Endodermal cell (in vitro differentiated cells): ENCODE results near the gene TMEM132A. TPM values are rescaled to one million over a fixed set of nuclear protein-coding genes. Genes with fewer than 3 reads are reported as not detected.
"Not testable (repeated sequence)": the region's sequence is repeated elsewhere in the genome, so short reads cannot be mapped to it uniquely, and the experiment has no call there.

ENCODE experiments used
- DNase-seq: peaks from one replicate; pipeline ENCODE4 v3.0.0-alpha.2; 2017
- H3K27ac ChIP-seq: 2 replicates; pipeline ENCODE4 v1.5.1; 2013; ENCODE audit warnings: mild to moderate bottlenecking, low read depth, low read length, moderate library complexity
- H3K27me3 ChIP-seq: 2 replicates; pipeline ENCODE4 v1.6.1; 2013; ENCODE audit warnings: mild to moderate bottlenecking, low read length, moderate library complexity; ENCODE audit not compliant: insufficient read depth, control insufficient read depth, poor library complexity, severe bottlenecking
- H3K36me3 ChIP-seq: 2 replicates; pipeline ENCODE4 v1.7.0; 2013; ENCODE audit warnings: mild to moderate bottlenecking, low read length, moderate library complexity; ENCODE audit not compliant: control insufficient read depth, insufficient read depth
- H3K4me1 ChIP-seq: one replicate; pipeline ENCODE4 v1.7.0; 2013; ENCODE audit warnings: low read length; ENCODE audit not compliant: control insufficient read depth, insufficient read depth
- H3K4me3 ChIP-seq: 2 replicates; pipeline ENCODE4 v1.5.1; 2013; ENCODE audit warnings: mild to moderate bottlenecking, low read length, moderate library complexity
- H3K9ac ChIP-seq: 2 replicates; pipeline ENCODE4 v1.6.1; 2013; ENCODE audit warnings: mild to moderate bottlenecking, low read length, moderate library complexity; ENCODE audit not compliant: poor library complexity, severe bottlenecking; ENCODE audit errors: extremely low read depth
- H3K9me3 ChIP-seq: 2 replicates; pipeline ENCODE4 v1.6.1; 2013; ENCODE audit warnings: mild to moderate bottlenecking, low read length, moderate library complexity; ENCODE audit not compliant: control insufficient read depth
- H3K27ac Mint-ChIP-seq: 2 replicates; pipeline ENCODE4 v1.8.0; 2020; ENCODE audit warnings: mixed read lengths
- H3K27me3 Mint-ChIP-seq: 2 replicates; pipeline ENCODE4 v1.8.0; 2021; ENCODE audit warnings: mild to moderate bottlenecking, mixed read lengths; ENCODE audit not compliant: insufficient read depth
- H3K36me3 Mint-ChIP-seq: 2 replicates; pipeline ENCODE4 v1.8.0; 2020; ENCODE audit warnings: low read depth, mixed read lengths
- H3K4me1 Mint-ChIP-seq: 2 replicates; pipeline ENCODE4 v1.8.0; 2020; ENCODE audit warnings: mixed read lengths
- H3K4me3 Mint-ChIP-seq: 2 replicates; pipeline ENCODE4 v1.8.0; 2020; ENCODE audit warnings: mild to moderate bottlenecking, moderate library complexity, mixed read lengths
- H3K9me3 Mint-ChIP-seq: 2 replicates; pipeline ENCODE4 v1.8.0; 2020; ENCODE audit warnings: mild to moderate bottlenecking, mixed read lengths
- WGBS, 2 experiments: methylation state at CpG; one replicate each; pipeline versions ENCODE4 v1.1.5 to v1.1.7; 2013; ENCODE audit warnings: missing lambda C conversion rate in 2 of 2, mixed read lengths in 1 of 2; ENCODE audit not compliant: insufficient coverage in 1 of 2, insufficient read length in 1 of 2; 5-methylcytosine and 5-hydroxymethylcytosine counted together
- total RNA-seq, 2 donors: library from RNA; stranded (reverse); fragmentation: NEBNext Ultra II Directional in 1 of 2; extraction: Animal tissue kit (Norgen Biotek cat#: 25700) in 1 of 2; gene quantifications; 2 replicates in 1 of 2; 3 replicates in 1 of 2; pipeline ENCODE4 v1.2.1, GENCODE V29; 2021
- TF ChIP-seq, protein P1 (sequence below): fragments of 200-600 bp; sonication (generic); conservative IDR thresholded peaks from 2 replicates; pipeline ENCODE4 v1.5.0; 2021; ENCODE audit warnings: antibody characterized with exemption, mild to moderate bottlenecking

Gene TMEM132A
- total RNA-seq, 2 donors from 2014 or later: 135 to 140 TPM

DNA sequence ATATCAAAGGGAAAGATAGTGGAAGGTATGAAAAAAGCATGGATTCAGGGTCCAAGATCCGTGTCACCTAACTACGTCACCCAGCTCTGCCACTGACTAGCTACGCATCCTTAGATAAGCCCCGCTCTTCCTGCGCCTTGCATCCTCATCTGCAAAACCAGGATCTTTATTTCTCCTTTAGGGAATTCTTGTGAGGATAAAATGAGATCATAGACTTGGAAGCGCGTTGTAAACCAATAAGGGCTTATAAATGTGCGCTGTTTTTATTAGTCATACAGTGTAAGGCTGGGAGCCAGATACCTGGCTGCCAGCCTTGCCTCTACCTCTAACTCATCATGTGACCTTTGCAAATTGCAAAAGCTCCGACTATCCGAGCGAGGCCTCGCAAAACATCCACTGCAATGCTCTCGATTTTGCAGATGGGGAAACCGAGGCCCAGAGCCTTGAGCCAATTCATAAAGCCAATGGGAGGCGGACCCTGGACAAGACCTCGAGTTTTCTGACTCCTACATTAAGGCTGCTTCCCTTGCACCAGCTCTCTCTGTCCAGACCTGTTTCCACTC, 18.6 kb upstream of the TMEM132A start:
- Histone ChIP-seq H3K4me3 (peak overlapping the region; percentile 90), H3K4me1 (peaks cover 6% of the 10 kb centered on the region), H3K36me3 (peaks cover 34% of the 10 kb centered on the region), H3K9me3 (no peaks in the 10 kb centered on the region), H3K27me3 (peaks cover 24% of the 10 kb centered on the region), H3K9ac (peak overlapping the region; percentile 93), H3K27ac (peak overlapping the region; percentile 82)
- H3K27me3 Mint-ChIP-seq: peaks cover 29% of the 10 kb centered on the region
- TF ChIP-seq, protein P1, sequence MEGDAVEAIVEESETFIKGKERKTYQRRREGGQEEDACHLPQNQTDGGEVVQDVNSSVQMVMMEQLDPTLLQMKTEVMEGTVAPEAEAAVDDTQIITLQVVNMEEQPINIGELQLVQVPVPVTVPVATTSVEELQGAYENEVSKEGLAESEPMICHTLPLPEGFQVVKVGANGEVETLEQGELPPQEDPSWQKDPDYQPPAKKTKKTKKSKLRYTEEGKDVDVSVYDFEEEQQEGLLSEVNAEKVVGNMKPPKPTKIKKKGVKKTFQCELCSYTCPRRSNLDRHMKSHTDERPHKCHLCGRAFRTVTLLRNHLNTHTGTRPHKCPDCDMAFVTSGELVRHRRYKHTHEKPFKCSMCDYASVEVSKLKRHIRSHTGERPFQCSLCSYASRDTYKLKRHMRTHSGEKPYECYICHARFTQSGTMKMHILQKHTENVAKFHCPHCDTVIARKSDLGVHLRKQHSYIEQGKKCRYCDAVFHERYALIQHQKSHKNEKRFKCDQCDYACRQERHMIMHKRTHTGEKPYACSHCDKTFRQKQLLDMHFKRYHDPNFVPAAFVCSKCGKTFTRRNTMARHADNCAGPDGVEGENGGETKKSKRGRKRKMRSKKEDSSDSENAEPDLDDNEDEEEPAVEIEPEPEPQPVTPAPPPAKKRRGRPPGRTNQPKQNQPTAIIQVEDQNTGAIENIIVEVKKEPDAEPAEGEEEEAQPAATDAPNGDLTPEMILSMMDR: no peak
- peaks cover 22% of the 10 kb centered on the region for H3K36me3 Mint-ChIP-seq
- peak overlapping the region; percentile 77 for H3K4me3 Mint-ChIP-seq
- 9 to 12% methylated on average over 12 to 16 of the region's 16 CpGs for whole genome bisulfite sequencing, 2 experiments
- peak overlapping the region; percentile 96 for H3K27ac Mint-ChIP-seq
- H3K9me3 Mint-ChIP-seq: no peaks in the 10 kb centered on the region
- no peak for DNase-seq
- peaks cover 14% of the 10 kb centered on the region for H3K4me1 Mint-ChIP-seq

DNA sequence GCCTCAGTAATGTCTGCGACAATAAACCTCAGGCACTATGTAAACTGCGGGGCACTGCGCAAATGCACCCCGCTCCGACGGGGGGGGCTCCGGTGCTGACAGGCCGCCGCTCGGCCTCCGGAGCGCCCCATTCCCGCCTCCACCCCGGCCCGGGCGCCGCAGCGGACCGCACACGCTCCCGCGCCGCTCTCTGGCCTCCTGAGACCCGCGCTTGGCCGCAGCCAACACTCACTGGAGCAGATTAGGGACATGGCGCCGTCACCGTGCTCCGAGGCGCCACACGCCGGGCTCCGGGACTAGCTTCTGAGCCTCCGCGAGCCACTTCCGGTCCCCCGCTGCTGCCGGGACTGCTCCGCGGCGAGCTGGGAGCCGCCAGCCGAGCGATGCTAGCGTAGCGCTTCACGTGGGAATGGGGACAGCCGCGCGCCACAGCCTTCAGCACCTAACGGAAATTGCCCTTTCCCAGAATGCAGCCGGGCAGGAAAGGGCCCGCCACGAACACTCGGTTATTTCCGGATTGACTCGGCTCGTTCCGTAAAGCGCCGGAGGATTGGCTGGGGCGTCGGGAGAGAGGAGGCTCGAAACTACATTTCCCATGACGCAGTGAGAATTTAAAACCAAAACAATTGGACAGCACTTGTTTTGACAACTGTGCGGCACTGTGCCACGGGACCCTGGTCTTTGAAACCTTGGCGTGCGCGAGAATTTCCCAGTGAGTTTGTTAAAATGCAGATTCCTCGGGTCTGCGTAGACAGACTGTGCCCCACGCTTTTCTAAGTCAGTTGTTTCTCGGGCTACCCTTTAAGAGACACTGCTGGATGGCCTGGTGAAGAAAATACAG, 17.9 kb upstream of the TMEM132A start, which contains the start of gene PRPF19:
Gene PRPF19 (minus strand): TSS at position 454 of the 841 bp plus-strand sequence. CDS start 203 bp downstream, at position 251.
- Histone ChIP-seq H3K36me3 (peaks cover 29% of the 10 kb centered on the region), H3K27me3 (peaks cover 24% of the 10 kb centered on the region), H3K4me1 (peaks cover 6% of the 10 kb centered on the region), H3K9ac (peak within 1 kb of the TSS; percentile 93), H3K9me3 (no peaks in the 10 kb centered on the region), H3K4me3 (peak within 1 kb of the TSS; percentile 90), H3K27ac (peak within 1 kb of the TSS; percentile 82)
- WGBS, 2 experiments: 0% methylated on average over 47 to 75 of the region's 75 CpGs
- Mint-ChIP-seq H3K27ac (peak within 1 kb of the TSS; percentile 96), H3K27me3 (peaks cover 36% of the 10 kb centered on the region), H3K4me3 (peak within 1 kb of the TSS; percentile 77), H3K4me1 (peaks cover 18% of the 10 kb centered on the region), H3K36me3 (peaks cover 15% of the 10 kb centered on the region), H3K9me3 (no peaks in the 10 kb centered on the region)
- TF ChIP-seq, protein P1: no peak
- peak; percentile 100 for DNase-seq

DNA sequence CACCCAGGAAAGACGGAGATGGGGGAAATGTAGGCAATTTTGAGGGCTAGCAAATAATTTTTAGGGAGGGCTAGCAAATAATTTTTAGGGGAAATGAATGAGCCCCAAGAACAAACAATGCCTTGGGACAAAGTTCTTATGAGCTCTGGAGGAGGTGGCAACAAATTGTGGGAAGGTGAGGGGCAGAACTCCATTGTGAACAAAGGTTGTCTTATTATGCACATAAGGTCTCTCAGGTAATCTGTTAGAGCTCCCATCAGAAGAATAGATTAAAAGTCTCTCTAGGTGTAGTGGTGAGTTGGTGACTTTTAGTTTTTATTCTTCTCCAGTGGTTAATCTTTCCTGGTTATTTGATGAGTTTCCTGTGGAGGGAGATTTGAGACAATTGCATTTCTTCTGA, 15.5 kb upstream of the TMEM132A start:
- Histone ChIP-seq H3K27ac (no peak overlapping the region), H3K4me1 (peaks cover 6% of the 10 kb centered on the region), H3K9me3 (no peaks in the 10 kb centered on the region), H3K9ac (no peak overlapping the region), H3K27me3 (peaks cover 24% of the 10 kb centered on the region), H3K4me3 (no peak overlapping the region), H3K36me3 (peaks cover 6% of the 10 kb centered on the region)
- no peaks in the 10 kb centered on the region for H3K9me3 Mint-ChIP-seq
- TF ChIP-seq, protein P1: no peak
- DNase-seq: no peak
- H3K4me3 Mint-ChIP-seq: no peak overlapping the region
- peaks cover 43% of the 10 kb centered on the region for H3K27me3 Mint-ChIP-seq
- 33 to 61% methylated on average over 1 of the region's 1 CpG for WGBS, 2 experiments
- H3K27ac Mint-ChIP-seq: no peak overlapping the region
- H3K36me3 Mint-ChIP-seq: no peaks in the 10 kb centered on the region
- H3K4me1 Mint-ChIP-seq: peaks cover 22% of the 10 kb centered on the region

DNA sequence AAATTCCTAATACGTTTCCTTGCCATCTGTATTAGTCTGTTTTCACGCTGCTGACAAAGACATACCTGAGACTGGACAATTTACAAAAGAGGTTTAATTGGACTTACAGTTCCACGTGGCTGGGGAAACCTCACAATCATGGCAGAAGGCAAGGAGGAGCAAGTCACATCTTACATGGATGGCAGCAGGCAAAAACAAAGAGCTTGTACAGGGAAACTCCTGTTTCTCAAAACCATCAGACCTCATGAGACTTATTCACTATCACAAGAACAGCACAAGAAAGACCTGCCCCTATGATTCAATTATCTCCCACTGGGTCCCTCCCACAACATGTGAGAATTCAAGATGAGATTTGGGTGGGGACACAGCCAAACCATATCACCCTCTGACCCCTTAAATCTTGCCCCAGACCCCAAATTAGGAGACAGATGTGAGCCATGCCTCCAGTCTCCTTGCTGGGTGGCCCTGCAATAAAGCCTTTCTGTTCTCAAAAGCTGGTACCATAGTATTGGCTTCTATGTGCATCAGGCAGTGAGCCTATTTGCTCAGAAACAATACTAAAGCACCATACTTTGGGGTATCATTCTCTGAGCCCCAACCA, 14.5 kb upstream of the TMEM132A start:
- Mint-ChIP-seq H3K4me1 (peaks cover 21% of the 10 kb centered on the region), H3K27me3 (peaks cover 46% of the 10 kb centered on the region)
- not testable (repeated sequence) for H3K9me3 ChIP-seq, H3K4me3 ChIP-seq, H3K9me3 Mint-ChIP-seq, H3K36me3 Mint-ChIP-seq, H3K27ac ChIP-seq, H3K9ac ChIP-seq, H3K4me3 Mint-ChIP-seq, DNase-seq, H3K27ac Mint-ChIP-seq, H3K36me3 ChIP-seq, H3K4me1 ChIP-seq
- WGBS, 2 experiments: 56 to 59% methylated on average over 3 of the region's 3 CpGs
- peaks cover 24% of the 10 kb centered on the region for H3K27me3 ChIP-seq
